GM12878 (cell line): Measurements from ENCODE around the gene PAK6. TPM values are rescaled to one million over a fixed set of nuclear protein-coding genes. Genes with fewer than 3 reads are reported as not detected.

Experiments used
- ATAC-seq: fragments of 200-7000 bp; cut with Tn5 transposase; 3 replicates; pipeline ENCODE4 v1.9.1; 2020; ENCODE audit warnings: mild to moderate bottlenecking, moderate library complexity
- BruUV-seq: library from RNA; stranded (reverse); fragments of 400-500 nt; replicated peaks from 2 replicates; lab custom pipeline; 2021; lab: Mats Ljungman, UMichigan
- CTCF ChIA-PET: fragments of 300-600 bp; sonication (Branson Sonifier 250); formaldehyde crosslinking; extraction: SDS; loops from one replicate; lab custom pipeline; 2021; ENCODE audit warnings: inconsistent platforms; lab: Yijun Ruan, JAX
- POLR2A ChIA-PET: fragments of 350-600 bp; formaldehyde crosslinking; extraction: SDS; loops from one replicate; lab custom pipeline; 2021; ENCODE audit warnings: inconsistent platforms; lab: Charles Lee
- RAD21 ChIA-PET: fragments of 300-600 bp; sonication (Branson Sonifier 250); formaldehyde crosslinking; loops from one replicate; lab custom pipeline; 2023; ENCODE audit warnings: antibody characterized with exemption; ENCODE audit not compliant: unreplicated experiment; lab: Charles Lee
- SMC1A ChIA-PET: fragments of 300-600 bp; sonication (Branson Sonifier 250); formaldehyde crosslinking; loops from one replicate; lab custom pipeline; 2023; ENCODE audit not compliant: unreplicated experiment, uncharacterized antibody; lab: Charles Lee
- DNase-seq: peaks from one replicate; pipeline ENCODE4 v3.0.0-alpha.2; 2011; ENCODE audit warnings: low read depth, low spot score
- FAIRE-seq: peaks from 3 replicates; lab custom pipeline; 2011; peaks lifted over from hg19 to GRCh38; lab: Jason Lieb, UNC
- H2AFZ ChIP-seq: 2 replicates; pipeline ENCODE4 v1.6.0; 2011; ENCODE audit warnings: low read depth, low read length, control low read depth; ENCODE audit not compliant: control insufficient read depth
- H3K27ac ChIP-seq: 2 replicates; pipeline ENCODE4 v1.5.1; 2011; ENCODE audit warnings: control low read depth; ENCODE audit not compliant: control insufficient read depth, insufficient read depth
- H3K27me3 ChIP-seq, 2 experiments: replicated peaks in 1 of 2; 2 replicates each; pipeline versions ENCODE4 v1.6.0 to v1.6.1; 2011; ENCODE audit warnings: low read length in 1 of 2; ENCODE audit not compliant: control insufficient read depth in 2 of 2, insufficient read depth in 2 of 2
- H3K36me3 ChIP-seq, 2 experiments: 2 replicates each; pipeline ENCODE4 v1.5.1; 2011; ENCODE audit warnings: low read length in 1 of 2; ENCODE audit not compliant: control insufficient read depth in 2 of 2, insufficient read depth in 2 of 2
- H3K4me1 ChIP-seq: 2 replicates; pipeline ENCODE4 v1.6.1; 2011; ENCODE audit warnings: mild to moderate bottlenecking, low read length, moderate library complexity, mixed read lengths; ENCODE audit not compliant: control insufficient read depth, insufficient read depth
- H3K4me2 ChIP-seq: 2 replicates; pipeline ENCODE4 v1.6.0; 2011; ENCODE audit warnings: control low read depth; ENCODE audit not compliant: control insufficient read depth, insufficient read depth
- H3K4me3 ChIP-seq: fragments of 200-600 bp; sonication (generic); 2 replicates; pipeline ENCODE4 v1.5.1; 2016
- H3K79me2 ChIP-seq: 2 replicates; pipeline ENCODE4 v1.6.0; 2011; ENCODE audit warnings: low read length; ENCODE audit not compliant: control insufficient read depth, insufficient read depth
- H3K9ac ChIP-seq: 2 replicates; pipeline ENCODE4 v1.8.0; 2011; ENCODE audit warnings: low read length, control low read depth, mixed read lengths; ENCODE audit not compliant: control insufficient read depth, insufficient read depth
- H3K9me3 ChIP-seq: replicated peaks from 3 replicates; pipeline ENCODE4 v1.5.1; 2011; ENCODE audit warnings: mild to moderate bottlenecking, low read length; ENCODE audit not compliant: control insufficient read depth, insufficient read depth
- H4K20me1 ChIP-seq: 2 replicates; pipeline ENCODE4 v1.6.0; 2011; ENCODE audit not compliant: control insufficient read depth, insufficient read depth
- CHD2 ChIP-seq: IDR thresholded peaks from 2 replicates; pipeline ENCODE4 v1.6.1; 2011; ENCODE audit warnings: low read depth, low read length, improper control_type of control experiment, borderline replicate concordance
- E2F8 ChIP-seq: fragments of 450-650 bp; IDR thresholded peaks from 2 replicates; pipeline ENCODE4 v1.6.1; 2018; ENCODE audit warnings: mild to moderate bottlenecking, low read depth, moderate library complexity; ENCODE audit not compliant: partially characterized antibody
- EED ChIP-seq: sonication (generic); IDR thresholded peaks from 2 replicates; pipeline ENCODE4 v1.6.1; 2016; ENCODE audit warnings: antibody characterized with exemption, low read depth
- MYC ChIP-seq: IDR thresholded peaks from 2 replicates; pipeline ENCODE4 v1.6.1; 2011; ENCODE audit warnings: mild to moderate bottlenecking, low read length, moderate library complexity, inconsistent platforms; ENCODE audit not compliant: insufficient read depth, insufficient replicate concordance, insufficient read length, severe bottlenecking
- PAX5 ChIP-seq: IDR thresholded peaks from 2 replicates; pipeline ENCODE4 v1.6.1; 2011; ENCODE audit warnings: low read depth, low read length, borderline replicate concordance
- POU2F2 ChIP-seq: IDR thresholded peaks from 3 replicates; pipeline ENCODE4 v1.6.1; 2011; ENCODE audit warnings: low read depth, mild to moderate bottlenecking, low read length, borderline replicate concordance
- RB1 ChIP-seq: fragments of 450-650 bp; formaldehyde crosslinking; IDR thresholded peaks from 2 replicates; pipeline ENCODE4 v1.6.1; 2017; ENCODE audit warnings: mild to moderate bottlenecking, borderline replicate concordance
- SMAD5 ChIP-seq: IDR thresholded peaks from 2 replicates; pipeline ENCODE4 v1.6.1; 2016; ENCODE audit warnings: antibody characterized with exemption, low read depth
- SMARCA5 ChIP-seq: fragments of 450-650 bp; IDR thresholded peaks from 2 replicates; pipeline ENCODE4 v1.6.1; 2017; ENCODE audit warnings: mild to moderate bottlenecking
- ZBTB4 ChIP-seq: fragments of 450-650 bp; formaldehyde crosslinking; IDR thresholded peaks from 2 replicates; pipeline ENCODE4 v1.4.0; 2022; ENCODE audit warnings: mild to moderate bottlenecking, moderate library complexity
- ZBTB40 ChIP-seq: fragments of 450-650 bp; IDR thresholded peaks from 2 replicates; pipeline ENCODE4 v1.6.1; 2016; ENCODE audit warnings: mild to moderate bottlenecking, moderate library complexity, borderline replicate concordance
- ZNF24 ChIP-seq: fragments of 450-650 bp; IDR thresholded peaks from 2 replicates; pipeline ENCODE4 v1.6.1; 2017; ENCODE audit warnings: antibody characterized with exemption, mild to moderate bottlenecking
- whole genome bisulfite sequencing: methylation state at CpG from one replicate; pipeline ENCODE4 v1.1.6; 2016; ENCODE audit warnings: low lambda C conversion rate; ENCODE audit not compliant: insufficient replicate concordance, insufficient coverage; ENCODE audit errors: missing lambda C conversion rate; 5-methylcytosine and 5-hydroxymethylcytosine counted together
- in situ Hi-C: fragments of 300-500 bp; cut with MboI; formaldehyde crosslinking; loops from 9 replicates; pipeline ENCODE4 v1.14.3; 2018; ENCODE audit warnings: mixed read lengths
- intact Hi-C: fragments of 100-400 bp; cut with micrococcal nuclease; formaldehyde crosslinking; loops from one replicate; pipeline ENCODE4 v1.14.2; 2022; ENCODE audit not compliant: unreplicated experiment
- polyA plus RNA-seq, 11 experiments: library from polyadenylated mRNA; depleted of rRNA in 4 of 11; unstranded in 6 of 11; stranded (reverse) in 5 of 11; fragments of >200 nt; fragmentation: Nextera tagmentation in 4 of 11; fragmentation: Illumina TruSeq in 1 of 11; extraction: Ambion mirVana in 4 of 11; extraction: Trizol in 1 of 11; gene quantifications; 1 replicate in 1 of 11; 2 replicates in 10 of 11; pipeline versions ENCODE4 v1.2.1 to v1.2.3, GENCODE V29; 2011 to 2016; ENCODE audit warnings: inconsistent platforms in 2 of 11, missing spikeins in 2 of 11, low read depth in 1 of 11
- total RNA-seq, 4 experiments: library from RNA; depleted of rRNA in 3 of 4; stranded (reverse); fragments of >200 nt in 3 of 4; fragmentation: Illumina TruSeq in 1 of 4; extraction: Trizol in 1 of 4; gene quantifications; 2 replicates each; pipeline versions ENCODE4 v1.2.1 to v1.2.3, GENCODE V29; 2013 to 2021

The PAK6 gene
- total and polyA plus RNA-seq, 10 of the 15 experiments (the other 5 are each of a cell fraction or from before 2014, with no cell fraction given), result 0.07 to 0.92 (median 0.31) TPM; not detected in 2

- SMC1A ChIA-PET, result interaction anchor here (1.4 to 4.8 kb wide), 5 partner anchors 25 to 63 kb away, joined by 7 to 83 read pairs (median 26); partner anchors contain the start of gene PLCB2
- intact Hi-C loops, result no loop called here
- in situ Hi-C loops, result no loop called here
- H3K27me3 ChIP-seq, result peaks cover 4 to 17% of the 10 kb centered on the region in 2 experiments
- FAIRE-seq (no peak), DNase-seq (no peak), ATAC-seq (no peak)
- RAD21 ChIA-PET, result interaction anchor here (0.6 to 5.7 kb wide), 5 partner anchors 29 to 141 kb away, joined by 4 to 93 read pairs (median 5); partner anchors contain the start of genes CCDC9B and PLCB2
- H3K4me3 ChIP-seq, result no peak overlapping the region
- BruUV-seq, result no TSS peak
- H3K27ac ChIP-seq, result no peak overlapping the region
- H4K20me1 ChIP-seq, result no peaks in the 10 kb centered on the region; the same call in 1 of the 2 replicates
- H3K9me3 ChIP-seq, result no peaks in the 10 kb centered on the region; the same call in 2 of the 3 replicates
- no peaks in the 10 kb centered on the region for H3K79me2 ChIP-seq
- peaks cover 11% of the 10 kb centered on the region for H3K4me1 ChIP-seq
- H3K36me3 ChIP-seq, result no peaks in the 10 kb centered on the region
- WGBS, result 80% methylated on average over 30 of the region's 30 CpGs
- CTCF ChIA-PET, result interaction anchor here (0.8 to 11.7 kb wide), 17 partner anchors 9 to 241 kb away, joined by 3 to 296 read pairs (median 6); partner anchors contain the start of genes BMF, CCDC9B, INAFM2 and PLCB2
- H2AFZ ChIP-seq, result no peak overlapping the region
- POLR2A ChIA-PET, result no interaction called here
- no peak overlapping the region for H3K4me2 ChIP-seq
- no peak overlapping the region for H3K9ac ChIP-seq
- no peak for TF ChIP-seq EED
- no peak for TF ChIP-seq CHD2
- TF ChIP-seq ZNF24, result no peak
- no peak for TF ChIP-seq MYC
- no peak for TF ChIP-seq E2F8
- TF ChIP-seq SMAD5, result no peak
- TF ChIP-seq POU2F2, result no peak
- TF ChIP-seq ZBTB40, result no peak
- TF ChIP-seq PAX5, result no peak
- no peak for TF ChIP-seq RB1
- TF ChIP-seq SMARCA5, result no peak
- TF ChIP-seq ZBTB4 (CRISPR knock-in tag), result no peak
Measured at GRCh38 chr15:40280260-40281056, 41.6 kb downstream of the PAK6 start.
